ACC112 (cell line): Measurements from ENCODE around the gene VMAC.
A peak's percentile ranks its signal among the peaks of the same experiment; 100 is the strongest.

ENCODE experiments used
- H2AFZ ChIP-seq: fragments of 200-600 bp; sonication (generic); one replicate; pipeline ENCODE4 v1.6.0; 2017; ENCODE audit warnings: antibody characterized with exemption, low read length; ENCODE audit not compliant: unreplicated experiment
- H3K27ac ChIP-seq: fragments of 200-600 bp; sonication (generic); 2 replicates; pipeline ENCODE4 v1.5.1; 2014; ENCODE audit warnings: low read depth, mild to moderate bottlenecking, antibody characterized with exemption, low read length, moderate library complexity
- H3K27me3 ChIP-seq: fragments of 200-600 bp; sonication (generic); 2 replicates; pipeline ENCODE4 v1.6.1; 2014; ENCODE audit warnings: mild to moderate bottlenecking, antibody characterized with exemption, low read length, moderate library complexity, mixed read lengths; ENCODE audit not compliant: insufficient read depth
- H3K36me3 ChIP-seq: fragments of 200-600 bp; sonication (generic); 2 replicates; pipeline ENCODE4 v1.6.1; 2016; ENCODE audit warnings: mild to moderate bottlenecking, antibody characterized with exemption, low read length, moderate library complexity, mixed read lengths; ENCODE audit not compliant: insufficient read depth
- H3K4me1 ChIP-seq: fragments of 200-600 bp; sonication (generic); one replicate; pipeline ENCODE4 v1.6.1; 2016; ENCODE audit warnings: low read length, mixed read lengths; ENCODE audit not compliant: insufficient read depth, unreplicated experiment, control insufficient read depth
- H3K4me3 ChIP-seq: fragments of 200-600 bp; sonication (generic); 2 replicates; pipeline ENCODE4 v1.5.1; 2014; ENCODE audit warnings: mild to moderate bottlenecking, low read depth, low read length
- H3K79me2 ChIP-seq: fragments of 200-600 bp; sonication (generic); one replicate; pipeline ENCODE4 v1.6.0; 2016; ENCODE audit warnings: low read length; ENCODE audit not compliant: control insufficient read depth, unreplicated experiment, insufficient read depth

Gene VMAC

DNA sequence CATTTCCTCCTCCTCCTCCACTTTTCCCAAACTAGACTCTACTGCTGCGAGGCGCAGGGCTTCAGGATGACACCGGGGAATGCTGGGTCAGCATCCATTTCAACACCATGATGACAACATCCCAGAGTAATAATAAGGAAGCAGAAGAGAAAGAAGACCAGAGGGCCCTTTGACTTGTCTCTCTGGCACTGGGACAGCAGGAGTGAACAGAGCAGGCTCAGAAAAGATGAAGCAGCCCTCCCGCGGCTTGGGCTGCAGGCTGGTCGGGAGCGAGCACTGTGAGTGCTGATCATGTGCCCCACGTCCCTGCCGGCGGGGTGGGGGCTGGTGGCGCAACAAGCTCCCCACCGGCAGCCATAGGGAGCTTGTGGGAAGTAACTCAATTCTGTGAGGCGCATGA is 42.8 kb downstream of the VMAC start:
- peaks cover 9% of the 10 kb centered on the region for H3K4me1 ChIP-seq
- H3K79me2 ChIP-seq, result peaks cover 48% of the 10 kb centered on the region
- H3K27me3 ChIP-seq, result no peaks in the 10 kb centered on the region
- H3K36me3 ChIP-seq, result no peaks in the 10 kb centered on the region
- 0 out of 2 replicates have a peak overlapping the region, but pooled peaks have one; percentile 21 for H3K4me3 ChIP-seq
- H3K27ac ChIP-seq, result peak overlapping the region; percentile 36
- H2AFZ ChIP-seq, result no peak overlapping the region

DNA sequence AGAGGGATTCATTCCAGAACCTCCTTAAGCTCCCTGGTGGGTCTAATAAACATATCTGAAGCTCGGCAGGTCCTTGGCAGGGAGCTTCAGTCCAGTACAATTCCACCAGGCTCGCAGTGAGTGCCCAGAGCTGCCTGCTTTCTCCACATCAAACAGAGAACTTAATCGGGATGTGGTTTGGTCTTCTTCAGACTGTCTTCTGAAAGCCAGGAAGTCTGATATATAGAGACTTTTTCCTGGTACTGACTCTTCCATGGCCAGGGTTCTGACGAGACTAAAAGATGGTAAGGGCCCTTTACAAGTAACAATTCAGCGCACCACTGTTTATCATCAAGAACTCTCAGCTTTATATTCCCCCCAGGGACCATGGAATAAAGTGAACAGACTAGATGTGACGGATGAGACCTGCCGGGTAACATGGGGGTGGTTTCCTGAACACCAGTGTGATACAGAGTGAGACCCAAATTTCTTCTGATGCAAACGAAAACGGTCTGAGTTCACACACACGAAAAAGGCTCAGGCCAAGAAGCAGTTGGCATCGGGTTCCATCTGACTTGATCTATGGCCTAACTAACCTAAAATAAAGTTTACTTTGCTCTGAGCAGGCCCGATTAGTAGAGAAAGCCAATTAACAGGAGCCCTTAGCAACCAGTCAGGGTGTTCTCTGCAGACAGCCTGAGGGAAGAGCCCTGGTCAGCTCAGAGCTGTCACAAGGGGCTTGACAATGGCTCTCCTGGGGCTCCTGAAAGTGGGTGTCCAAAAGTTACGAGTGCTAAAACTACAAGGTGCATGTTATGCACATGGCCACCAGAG is 44.3 kb downstream of the VMAC start:
- Histone ChIP-seq H3K79me2 (peaks cover 63% of the 10 kb centered on the region), H3K4me1 (peaks cover 20% of the 10 kb centered on the region), H2AFZ (no peak overlapping the region), H3K36me3 (no peaks in the 10 kb centered on the region), H3K27ac (no peak overlapping the region), H3K27me3 (no peaks in the 10 kb centered on the region), H3K4me3 (no peak overlapping the region)

DNA sequence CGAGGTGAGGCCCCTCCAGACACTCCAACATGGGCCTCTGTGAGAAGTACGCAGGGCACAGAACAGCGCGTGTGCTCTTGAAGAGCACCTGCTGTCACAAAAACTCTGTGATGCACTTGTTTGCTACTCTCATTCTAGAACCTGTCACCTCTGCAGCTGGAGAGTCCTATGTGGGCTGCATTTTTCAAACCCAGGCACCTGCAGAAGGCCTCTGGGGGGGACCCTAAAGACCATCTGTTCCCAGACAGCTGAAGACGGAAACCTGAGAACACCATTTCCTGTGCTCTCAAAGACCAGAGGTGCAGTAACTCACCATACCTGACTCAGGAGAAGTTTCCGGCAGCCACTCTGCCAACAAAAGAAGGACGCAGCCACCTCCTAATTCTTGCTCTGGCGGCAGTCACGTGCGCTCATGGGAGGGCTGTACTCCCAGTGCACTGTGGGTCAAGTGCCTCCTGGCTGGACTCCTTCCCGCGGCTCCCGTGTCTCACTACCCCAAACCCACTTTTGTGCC is 45.2 kb downstream of the VMAC start:
- Histone ChIP-seq H3K27me3 (no peaks in the 10 kb centered on the region), H2AFZ (no peak overlapping the region), H3K4me3 (no peak overlapping the region), H3K27ac (no peak overlapping the region), H3K4me1 (peaks cover 24% of the 10 kb centered on the region), H3K36me3 (no peaks in the 10 kb centered on the region), H3K79me2 (peaks cover 69% of the 10 kb centered on the region)

DNA sequence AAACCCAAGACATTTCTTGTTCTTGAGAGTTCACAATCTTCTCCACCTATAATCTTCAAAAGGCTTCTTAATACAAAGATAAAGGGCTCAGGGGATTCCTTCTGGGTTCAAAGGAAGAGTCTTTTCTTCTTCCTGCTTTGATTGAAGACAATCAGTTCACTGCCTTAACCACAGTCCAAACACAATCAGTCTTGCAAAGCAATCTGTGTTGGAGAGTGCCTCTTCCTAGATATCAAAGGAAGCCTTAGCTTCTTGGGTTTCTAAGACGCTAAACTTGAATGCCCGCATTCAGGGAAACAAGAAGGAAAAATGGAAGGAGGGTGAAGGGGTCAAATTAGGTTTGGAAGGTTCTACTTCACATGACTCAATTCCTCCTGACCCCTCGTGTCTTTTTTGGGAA is 46.1 kb downstream of the VMAC start:
- H3K4me3 ChIP-seq, result no peak overlapping the region
- peaks cover 24% of the 10 kb centered on the region for H3K4me1 ChIP-seq
- H3K27ac ChIP-seq, result no peak overlapping the region
- peaks cover 69% of the 10 kb centered on the region for H3K79me2 ChIP-seq
- H2AFZ ChIP-seq, result no peak overlapping the region
- no peaks in the 10 kb centered on the region for H3K27me3 ChIP-seq
- H3K36me3 ChIP-seq, result no peaks in the 10 kb centered on the region

DNA sequence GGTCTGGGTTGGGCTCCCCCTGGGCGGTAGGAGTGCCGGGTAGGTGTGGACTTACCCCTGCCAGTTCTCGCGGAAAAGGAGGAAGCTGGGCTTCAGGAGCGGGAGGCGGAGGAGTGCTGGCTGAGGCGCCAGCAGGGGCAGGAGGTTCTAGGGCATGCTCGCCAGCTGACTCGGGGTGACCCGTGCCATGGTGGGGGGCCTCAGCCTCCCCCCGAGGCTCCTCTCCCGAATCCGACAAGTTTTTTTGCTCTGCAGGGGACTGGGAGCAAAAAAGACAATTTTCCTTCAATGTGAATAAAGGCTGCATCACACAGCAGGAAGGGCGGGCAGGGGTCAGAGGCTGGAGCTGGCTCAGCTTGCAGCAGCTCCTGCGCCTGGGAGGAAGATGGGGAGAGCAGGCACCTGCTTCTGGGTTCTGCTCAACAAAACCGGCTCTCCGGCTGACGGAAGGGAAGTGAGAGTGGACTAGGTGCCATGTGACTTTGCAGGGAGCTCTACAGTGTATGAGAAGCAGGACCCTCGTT is 46.7 kb downstream of the VMAC start:
- peaks cover 24% of the 10 kb centered on the region for H3K4me1 ChIP-seq
- peaks cover 71% of the 10 kb centered on the region for H3K79me2 ChIP-seq
- H3K27ac ChIP-seq, result no peak overlapping the region
- no peak overlapping the region for H2AFZ ChIP-seq
- H3K27me3 ChIP-seq, result no peaks in the 10 kb centered on the region
- no peak overlapping the region for H3K4me3 ChIP-seq
- no peaks in the 10 kb centered on the region for H3K36me3 ChIP-seq

DNA sequence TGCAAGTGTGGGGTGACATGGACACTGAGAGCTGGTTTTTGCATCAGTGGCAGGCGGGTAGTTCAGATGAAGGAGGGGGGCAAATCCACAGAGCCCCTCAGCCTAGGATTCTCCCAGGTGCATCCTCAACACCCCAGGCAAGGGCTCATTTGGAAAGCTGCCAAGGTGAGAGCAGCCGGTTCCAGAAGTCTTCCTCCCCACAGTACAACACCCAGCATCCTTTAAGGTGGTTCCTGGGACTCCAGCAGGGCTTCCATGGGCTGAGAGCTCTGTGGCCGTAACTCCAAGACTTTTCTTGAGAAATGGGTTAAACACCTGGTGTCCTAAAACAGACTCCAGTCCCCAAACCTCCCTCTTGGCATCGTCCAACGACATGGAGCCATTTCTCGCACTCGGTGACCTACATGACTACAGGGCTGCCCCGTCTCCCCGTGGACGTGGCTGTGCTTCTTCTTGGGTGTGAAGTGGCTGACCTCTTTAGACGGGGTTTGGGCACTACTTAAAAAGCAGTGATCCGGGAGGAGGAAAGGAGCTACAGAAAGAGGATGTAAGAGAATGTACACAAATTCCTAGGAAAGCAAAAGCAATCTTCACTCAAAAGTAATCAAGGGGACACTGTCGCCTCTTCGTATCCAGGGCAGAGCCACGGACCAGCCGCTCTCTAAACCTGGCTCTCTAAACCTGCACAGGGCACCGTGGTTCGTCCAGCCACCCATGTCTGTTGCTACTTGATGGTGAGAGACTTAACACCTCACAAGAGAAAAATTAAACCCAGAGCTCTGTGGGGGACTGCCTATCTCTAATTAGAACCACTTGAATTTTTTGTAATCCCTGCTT is 47.7 kb downstream of the VMAC start:
- H3K79me2 ChIP-seq, result peaks cover 72% of the 10 kb centered on the region
- no peaks in the 10 kb centered on the region for H3K36me3 ChIP-seq
- no peak overlapping the region for H3K27ac ChIP-seq
- H3K27me3 ChIP-seq, result no peaks in the 10 kb centered on the region
- no peak overlapping the region for H3K4me3 ChIP-seq
- H2AFZ ChIP-seq, result no peak overlapping the region
- peaks cover 24% of the 10 kb centered on the region for H3K4me1 ChIP-seq

DNA sequence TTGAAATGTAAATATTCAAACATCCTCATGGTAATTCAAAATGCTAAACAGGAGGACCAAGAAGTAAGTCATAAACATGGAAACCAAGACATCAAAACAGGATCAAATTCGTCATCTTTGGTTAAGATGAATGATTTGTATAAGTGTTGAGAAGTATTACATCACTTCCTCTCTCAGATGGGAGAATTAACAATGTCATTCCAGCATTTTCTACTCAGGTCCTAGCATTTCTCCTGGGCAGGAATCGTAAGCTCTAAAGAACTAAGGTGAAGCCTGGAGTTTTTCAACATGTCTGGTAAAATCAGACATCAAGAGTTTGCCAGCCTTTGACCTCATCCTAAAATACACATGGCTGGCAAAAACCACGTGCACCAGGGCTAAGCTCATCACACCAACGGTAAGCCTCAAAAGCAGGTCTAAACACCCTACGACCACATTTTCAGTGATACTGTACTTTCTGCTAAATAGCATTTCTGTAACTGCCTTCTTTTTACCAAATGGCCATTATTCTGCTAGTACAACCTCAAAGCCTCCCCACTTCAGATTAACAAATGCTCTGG is 48.4 kb downstream of the VMAC start:
- H3K4me3 ChIP-seq, result no peak overlapping the region
- H3K27me3 ChIP-seq, result no peaks in the 10 kb centered on the region
- H3K79me2 ChIP-seq, result peaks cover 71% of the 10 kb centered on the region
- no peak overlapping the region for H2AFZ ChIP-seq
- H3K36me3 ChIP-seq, result no peaks in the 10 kb centered on the region
- H3K27ac ChIP-seq, result no peak overlapping the region
- peaks cover 20% of the 10 kb centered on the region for H3K4me1 ChIP-seq

DNA sequence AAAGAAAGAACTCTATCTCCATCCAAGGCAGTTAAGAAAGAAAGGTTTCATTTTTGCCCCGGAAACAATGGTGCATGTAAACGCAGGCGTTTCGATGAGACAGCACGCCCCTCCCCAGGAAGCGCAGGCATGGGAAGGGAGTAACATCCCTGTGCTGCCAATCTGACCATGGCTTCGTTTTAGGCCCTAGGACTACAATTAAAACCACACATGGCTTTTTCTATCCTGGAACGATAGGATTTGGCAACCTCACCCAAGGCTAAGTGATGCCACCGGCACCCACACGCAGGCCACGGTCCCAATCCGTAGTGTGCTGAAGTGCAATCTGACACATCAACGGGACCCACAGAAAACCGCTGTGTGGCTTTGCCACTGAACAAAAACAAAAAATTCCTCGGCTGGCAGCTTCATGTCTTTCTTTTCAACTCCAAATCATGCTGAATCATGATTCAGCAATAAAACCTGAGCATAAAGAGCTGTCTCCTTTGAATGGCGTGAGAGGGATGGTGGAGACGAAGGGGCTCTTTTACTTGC is 49.1 kb downstream of the VMAC start:
- Histone ChIP-seq H3K36me3 (no peaks in the 10 kb centered on the region), H2AFZ (no peak overlapping the region), H3K27ac (peak overlapping the region; percentile 9; the same call in 1 of the 2 replicates), H3K4me3 (no peak overlapping the region), H3K27me3 (no peaks in the 10 kb centered on the region), H3K4me1 (peaks cover 20% of the 10 kb centered on the region), H3K79me2 (peaks cover 78% of the 10 kb centered on the region)

DNA sequence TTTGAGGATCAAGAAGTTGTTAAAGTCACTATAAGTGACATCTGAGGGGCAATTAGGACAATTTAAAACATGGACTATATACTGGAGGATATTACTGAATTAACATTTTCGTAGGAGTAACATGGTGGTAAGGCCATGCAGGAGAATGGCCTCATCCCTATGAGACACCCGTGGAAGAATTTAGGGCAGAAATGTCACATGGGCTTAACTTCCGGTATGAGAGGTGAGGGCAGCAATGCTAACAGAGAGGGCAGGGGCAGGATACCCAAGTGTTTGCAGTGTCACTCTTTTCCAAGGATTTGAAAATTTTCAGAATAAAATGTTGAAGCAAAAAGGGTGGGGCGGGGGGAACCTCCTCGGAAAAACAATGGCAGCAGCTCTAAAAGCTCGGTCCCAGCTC is 49.6 kb downstream of the VMAC start:
- no peak overlapping the region for H3K4me3 ChIP-seq
- no peak overlapping the region for H2AFZ ChIP-seq
- H3K36me3 ChIP-seq, result no peaks in the 10 kb centered on the region
- H3K27ac ChIP-seq, result peak overlapping the region; percentile 9; the same call in 1 of the 2 replicates
- H3K79me2 ChIP-seq, result peaks cover 83% of the 10 kb centered on the region
- H3K4me1 ChIP-seq, result peaks cover 20% of the 10 kb centered on the region
- no peaks in the 10 kb centered on the region for H3K27me3 ChIP-seq

DNA sequence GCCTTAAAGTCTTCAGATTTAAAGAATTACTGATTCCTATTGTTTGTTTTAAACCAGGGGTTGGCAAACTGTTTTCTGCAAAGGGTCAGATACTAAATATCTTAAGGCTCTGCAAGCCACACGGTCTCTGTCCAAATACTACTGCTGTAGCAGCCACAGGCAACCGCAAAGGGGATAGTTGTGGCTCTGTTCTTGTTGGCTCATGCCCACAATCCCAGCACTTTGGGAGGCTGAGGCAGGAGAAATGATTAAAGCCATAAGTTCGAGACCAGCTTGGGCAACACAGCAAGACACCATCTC is 50.9 kb downstream of the VMAC start:
- Histone ChIP-seq H3K79me2 (peaks cover 92% of the 10 kb centered on the region), H2AFZ (no peak overlapping the region), H3K27ac (no peak overlapping the region), H3K36me3 (no peaks in the 10 kb centered on the region), H3K4me3 (no peak overlapping the region), H3K4me1 (peaks cover 20% of the 10 kb centered on the region), H3K27me3 (no peaks in the 10 kb centered on the region)
